Activated CD8-positive, alpha-beta T cell treated with anti-CD3 and anti-CD28 coated beads, Interleukin-2, amount 10 ng/mL, durations not matched to agents 7 days and 5 days (primary cell): ENCODE results near the gene FOXO3. TPM values are rescaled to one million over a fixed set of nuclear protein-coding genes. Genes with fewer than 3 reads are reported as not detected.
"Not testable (repeated sequence)": the region's sequence is repeated elsewhere in the genome, so short reads cannot be mapped to it uniquely, and the experiment has no call there.

Source experiments
- ATAC-seq: fragments of 150-1000 bp; cut with Tn5 transposase; one replicate; pipeline ENCODE4 v1.10.0; 2021; ENCODE audit warnings: moderate library complexity
- CTCF ChIA-PET: fragments of 350-600 bp; sonication (Branson Sonifier 250); formaldehyde crosslinking; loops from one replicate; lab custom pipeline; 2021; ENCODE audit warnings: antibody characterized with exemption; lab: Charles Lee
- POLR2A ChIA-PET: fragments of 350-600 bp; sonication (Branson Sonifier 250); formaldehyde crosslinking; loops from one replicate; lab custom pipeline; 2021; ENCODE audit warnings: antibody characterized with exemption; lab: Charles Lee
- DNase-seq: peaks from one replicate; pipeline ENCODE4 v3.0.0-alpha.2; 2020
- H3K27ac Mint-ChIP-seq: one replicate; pipeline ENCODE4 v1.8.0; 2021; ENCODE audit warnings: mild to moderate bottlenecking, mixed read lengths
- H3K27me3 Mint-ChIP-seq: one replicate; pipeline ENCODE4 v1.8.0; 2021; ENCODE audit warnings: low read depth, mixed read lengths
- H3K36me3 Mint-ChIP-seq: one replicate; pipeline ENCODE4 v1.8.0; 2021; ENCODE audit warnings: low read depth, mixed read lengths
- H3K4me1 Mint-ChIP-seq: one replicate; pipeline ENCODE4 v1.8.0; 2021; ENCODE audit warnings: low read depth, mixed read lengths
- H3K4me3 Mint-ChIP-seq: one replicate; pipeline ENCODE4 v1.8.0; 2021; ENCODE audit warnings: mild to moderate bottlenecking, mixed read lengths
- H3K9me3 Mint-ChIP-seq: one replicate; pipeline ENCODE4 v1.8.0; 2022; ENCODE audit warnings: mixed read lengths; ENCODE audit not compliant: insufficient read depth
- total RNA-seq, 2 experiments: library from RNA; stranded (reverse); gene quantifications; one replicate each; pipeline ENCODE4 v1.2.3, GENCODE V29; 2021

FOXO3 gene
- total RNA-seq, 2 experiments from 2014 or later, result 12.2 to 12.3 TPM

DNA sequence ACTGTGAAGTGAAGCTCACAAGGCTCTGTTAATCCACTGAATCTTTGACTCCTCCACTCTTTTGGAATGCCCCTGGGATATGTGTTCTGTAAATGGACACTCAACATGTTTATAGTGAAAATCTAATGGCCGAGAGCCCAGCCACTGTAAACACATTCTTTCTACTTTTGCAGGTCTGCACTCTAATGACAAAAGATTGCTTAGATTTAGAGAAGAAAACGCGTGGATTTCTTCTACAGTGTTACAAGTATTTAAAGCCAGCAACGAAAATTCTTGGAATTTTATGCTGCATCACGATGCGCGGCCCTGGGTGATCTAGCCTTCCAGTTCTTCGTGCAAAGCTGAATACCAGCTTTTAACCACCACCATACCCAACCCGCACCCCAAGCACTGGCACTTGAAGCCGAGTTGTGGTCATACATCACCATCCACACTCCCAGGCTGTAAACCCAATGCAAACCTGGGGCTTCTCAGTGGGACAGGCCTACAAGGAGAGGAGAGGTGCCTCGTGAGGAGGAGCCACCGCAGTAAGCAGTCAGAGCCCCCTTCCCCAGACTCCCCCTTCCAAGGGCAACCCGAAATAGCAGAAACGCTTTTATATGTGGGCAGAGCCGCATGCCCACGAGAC lies 3.7 kb upstream of the FOXO3 start:
- peaks cover 15% of the 10 kb centered on the region for H3K4me1 Mint-ChIP-seq
- DNase-seq (no peak), ATAC-seq (no peak)
- peak overlapping the region; percentile 94 for H3K4me3 Mint-ChIP-seq
- POLR2A ChIA-PET, result interaction anchor here (0.6 to 0.8 kb wide), 2 partner anchors 355 to 507 kb away, joined by 3 to 4 read pairs; no protein-coding TSS in a partner anchor
- H3K27me3 Mint-ChIP-seq, result peaks cover 23% of the 10 kb centered on the region
- H3K9me3 Mint-ChIP-seq, result no peaks in the 10 kb centered on the region
- H3K36me3 Mint-ChIP-seq, result peaks cover 4% of the 10 kb centered on the region
- H3K27ac Mint-ChIP-seq, result peak overlapping the region; percentile 66
- CTCF ChIA-PET, result interaction anchor here (1.1 to 3.0 kb wide), 5 partner anchors 15 to 453 kb away, joined by 3 to 14 read pairs (median 4); no protein-coding TSS in a partner anchor

DNA sequence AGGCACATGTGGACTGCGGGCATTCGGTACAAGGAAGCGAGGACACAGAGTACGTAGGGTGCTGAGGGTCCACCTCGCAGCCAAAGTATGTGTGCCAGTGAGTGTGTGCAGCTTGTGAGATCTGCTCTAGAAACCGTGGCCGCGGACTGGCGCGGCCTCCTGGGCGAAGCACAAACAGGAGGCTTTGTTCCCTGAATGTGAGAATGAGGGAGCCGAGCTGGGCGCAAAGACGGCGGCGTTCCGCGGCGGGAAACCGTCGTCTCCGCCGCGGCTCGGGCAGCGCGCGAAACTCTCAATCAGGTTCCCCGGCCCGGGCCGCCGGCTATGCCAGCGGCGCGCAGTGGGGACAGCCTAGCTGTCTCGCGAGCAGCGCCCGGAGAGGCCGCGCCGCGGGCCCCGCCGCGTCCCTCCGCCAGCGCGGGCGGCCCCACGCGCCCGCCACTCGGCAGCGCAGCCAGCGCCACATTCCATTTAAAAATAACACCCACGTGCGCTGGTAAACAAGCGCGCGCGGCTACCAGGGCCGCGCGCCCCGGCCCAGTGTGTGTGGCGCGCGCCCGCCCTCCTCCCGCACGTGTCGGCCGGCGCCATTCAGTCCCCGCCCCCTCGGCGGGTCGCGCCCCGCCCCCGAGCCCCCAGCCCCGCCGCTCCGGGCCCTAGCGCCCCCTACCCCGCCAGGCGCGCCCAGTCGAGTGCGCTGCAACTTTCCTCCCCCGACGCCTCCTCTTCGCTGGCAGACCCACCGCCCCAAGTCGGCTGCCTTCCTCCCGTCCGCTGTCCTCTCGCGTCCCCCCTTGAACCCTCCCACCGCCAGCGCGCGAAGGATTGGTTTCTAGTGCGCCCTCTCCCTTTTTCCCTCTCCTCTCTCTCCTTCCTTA lies 3.0 kb upstream of the FOXO3 start:
- DNase-seq, result peak; percentile 76
- peak overlapping the region; percentile 96 for H3K27ac Mint-ChIP-seq
- POLR2A ChIA-PET, result interaction anchor here (0.7 to 1.3 kb wide), 5 partner anchors 9 to 696 kb away, joined by 3 to 5 read pairs (median 4); partner anchors contain the start of gene SESN1
- peak overlapping the region; percentile 94 for H3K4me3 Mint-ChIP-seq
- peaks cover 12% of the 10 kb centered on the region for H3K36me3 Mint-ChIP-seq
- peak; percentile 32 for ATAC-seq
- no peaks in the 10 kb centered on the region for H3K9me3 Mint-ChIP-seq
- H3K27me3 Mint-ChIP-seq, result peaks cover 20% of the 10 kb centered on the region
- CTCF ChIA-PET, result interaction anchor here (0.6 to 3.0 kb wide), 8 partner anchors 16 to 1834 kb away, joined by 3 to 14 read pairs (median 3); no protein-coding TSS in a partner anchor
- H3K4me1 Mint-ChIP-seq, result peaks cover 23% of the 10 kb centered on the region

DNA sequence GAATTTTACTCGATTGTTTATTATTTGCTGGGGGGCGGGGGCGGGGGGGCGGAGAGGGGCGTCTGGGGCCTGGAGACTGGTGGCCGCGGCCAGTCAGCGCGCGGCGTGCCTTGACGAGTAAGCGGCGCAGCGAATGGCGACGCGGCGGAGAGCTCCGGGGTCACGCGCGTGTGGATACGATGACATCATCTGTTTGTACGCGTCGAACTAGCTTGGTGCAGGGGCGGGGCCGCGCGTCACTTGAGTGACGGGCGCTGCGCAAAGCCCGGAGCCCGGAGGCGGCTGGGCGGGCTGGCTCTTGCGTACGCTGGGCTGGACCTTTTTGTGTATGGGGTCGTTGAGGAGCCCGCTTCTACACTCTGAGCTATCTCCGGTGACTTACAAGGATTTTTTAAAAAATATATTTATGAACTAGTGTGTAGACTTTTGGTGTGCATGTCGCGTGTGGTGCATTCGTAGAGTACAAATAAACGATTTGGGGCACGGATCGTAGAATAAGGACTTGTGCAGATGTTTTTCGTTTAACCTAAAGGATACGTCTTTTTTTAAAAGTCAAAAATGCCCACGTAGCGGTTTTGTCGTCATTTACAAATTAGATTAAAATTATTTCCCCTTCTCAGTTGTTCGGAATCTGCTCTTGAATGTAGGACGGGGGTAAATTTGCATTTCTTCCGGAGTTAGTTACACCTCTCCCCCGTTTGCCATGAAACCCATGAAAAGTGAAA lies 2.2 kb upstream of the FOXO3 start:
- ChIA-PET CTCF (interaction anchor here (0.6 to 3.0 kb wide), 6 partner anchors 17 to 1834 kb away, joined by 3 to 14 read pairs (median 4); no protein-coding TSS in a partner anchor), POLR2A (interaction anchor here (0.7 to 1.3 kb wide), 5 partner anchors 8 to 695 kb away, joined by 3 to 5 read pairs (median 4); partner anchors contain the start of genes SESN1 and SNX3)
- Mint-ChIP-seq H3K27me3 (peaks cover 17% of the 10 kb centered on the region), H3K4me3 (peak overlapping the region; percentile 94), H3K36me3 (peaks cover 17% of the 10 kb centered on the region), H3K9me3 (no peaks in the 10 kb centered on the region), H3K4me1 (peaks cover 29% of the 10 kb centered on the region), H3K27ac (peak overlapping the region; percentile 96)
- ATAC-seq (peak; percentile 73), DNase-seq (peak; percentile 98)

DNA sequence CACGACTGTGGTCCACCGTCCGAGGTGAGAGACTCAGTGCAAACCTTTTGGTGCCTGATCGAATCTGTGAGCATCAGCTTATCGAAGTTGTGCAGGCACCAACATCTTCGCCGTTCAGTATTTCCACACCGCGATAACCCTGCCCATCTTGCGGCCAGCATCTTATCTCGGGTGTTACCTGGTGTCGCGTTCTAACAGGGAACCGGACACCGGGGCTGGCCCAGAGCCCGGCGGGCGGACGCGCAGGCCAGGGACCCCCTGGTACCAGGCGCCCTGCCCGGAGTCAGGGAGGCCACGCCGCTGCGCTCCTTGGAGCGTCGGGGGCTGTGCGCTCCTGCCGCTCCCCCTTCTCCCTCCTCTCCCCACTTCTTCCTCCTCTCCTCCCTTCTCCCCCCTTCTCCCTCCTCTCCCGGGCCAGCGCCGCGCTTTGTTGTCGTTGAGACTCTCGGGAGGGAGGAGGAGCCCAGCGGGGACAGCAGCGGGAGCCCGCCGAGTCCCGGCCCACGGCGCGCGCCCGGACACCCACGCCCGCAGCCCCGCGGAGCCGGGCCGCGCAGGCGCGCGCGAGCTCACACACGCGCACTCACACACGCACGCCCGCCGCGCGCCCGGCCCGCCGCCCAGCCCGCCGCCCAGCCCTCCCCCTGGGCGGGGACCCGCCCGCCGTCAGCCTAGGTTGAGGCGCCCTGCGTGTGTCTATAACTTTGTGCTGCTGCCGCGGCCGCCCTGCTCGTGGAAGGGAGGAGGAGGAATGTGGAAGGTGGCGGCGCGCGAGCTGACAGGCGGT lies 1.4 kb upstream of the FOXO3 start:
- peak; percentile 90 for DNase-seq
- Mint-ChIP-seq H3K4me1 (peaks cover 35% of the 10 kb centered on the region), H3K27ac (peak overlapping the region; percentile 96), H3K36me3 (peaks cover 17% of the 10 kb centered on the region), H3K9me3 (no peaks in the 10 kb centered on the region), H3K27me3 (peaks cover 14% of the 10 kb centered on the region), H3K4me3 (peak overlapping the region; percentile 94)
- peak; percentile 70 for ATAC-seq
- ChIA-PET POLR2A (interaction anchor here (0.8 to 1.4 kb wide), 7 partner anchors 9 to 535 kb away, joined by 3 to 5 read pairs (median 3); partner anchors contain the start of genes SESN1 and SNX3), CTCF (interaction anchor here (0.9 to 3.0 kb wide), 5 partner anchors 17 to 514 kb away, joined by 3 to 14 read pairs (median 5); no protein-coding TSS in a partner anchor)

DNA sequence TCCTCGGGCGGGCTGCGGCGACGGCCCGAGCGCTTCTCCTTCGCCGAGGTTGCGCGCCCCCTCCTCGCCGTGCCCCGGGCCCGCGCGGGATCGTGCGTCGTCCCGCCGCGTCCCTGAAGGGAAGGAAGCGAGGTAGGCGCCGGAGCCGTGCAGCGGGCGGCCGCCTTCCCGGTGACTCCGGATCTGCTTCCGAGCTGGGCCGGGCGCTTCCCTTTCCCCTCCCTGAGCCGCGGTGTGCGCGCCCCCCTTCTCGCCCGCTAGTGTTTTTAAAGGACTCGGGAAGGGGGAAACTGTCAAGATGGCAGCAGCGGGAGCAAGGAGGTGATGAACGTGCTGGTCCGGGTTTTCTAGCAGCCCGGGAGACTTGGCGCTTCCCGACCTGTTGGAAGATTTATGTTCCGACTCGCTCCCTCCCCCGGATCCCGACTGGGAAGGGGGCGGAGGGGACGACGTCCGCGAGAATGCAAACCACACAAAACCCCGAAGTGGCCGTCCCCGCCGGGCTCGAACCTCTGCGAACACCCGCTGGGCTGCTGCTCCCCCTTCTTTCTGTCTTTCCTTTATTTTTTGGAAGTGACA lies 744 bp upstream of the FOXO3 start:
- peak overlapping the region; percentile 76 for H3K27ac Mint-ChIP-seq
- no peak for DNase-seq
- no peaks in the 10 kb centered on the region for H3K9me3 Mint-ChIP-seq
- H3K4me1 Mint-ChIP-seq, result peaks cover 42% of the 10 kb centered on the region
- no peak for ATAC-seq
- peaks cover 10% of the 10 kb centered on the region for H3K27me3 Mint-ChIP-seq
- ChIA-PET POLR2A (interaction anchor here (0.7 to 1.4 kb wide), 5 partner anchors 8 to 534 kb away, joined by 3 to 4 read pairs (median 3); partner anchors contain the start of gene SESN1), CTCF (interaction anchor here (0.9 to 1.0 kb wide), 3 partner anchors 143 to 513 kb away, joined by 3 to 5 read pairs (median 3); no protein-coding TSS in a partner anchor)
- peaks cover 17% of the 10 kb centered on the region for H3K36me3 Mint-ChIP-seq
- peak overlapping the region; percentile 84 for H3K4me3 Mint-ChIP-seq

DNA sequence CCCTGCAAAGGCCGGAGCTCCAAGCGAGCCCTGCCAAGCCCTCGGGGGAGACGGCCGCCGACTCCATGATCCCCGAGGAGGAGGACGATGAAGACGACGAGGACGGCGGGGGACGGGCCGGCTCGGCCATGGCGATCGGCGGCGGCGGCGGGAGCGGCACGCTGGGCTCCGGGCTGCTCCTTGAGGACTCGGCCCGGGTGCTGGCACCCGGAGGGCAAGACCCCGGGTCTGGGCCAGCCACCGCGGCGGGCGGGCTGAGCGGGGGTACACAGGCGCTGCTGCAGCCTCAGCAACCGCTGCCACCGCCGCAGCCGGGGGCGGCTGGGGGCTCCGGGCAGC lies 561 bp downstream of the FOXO3 start:
- CTCF ChIA-PET, POLR2A ChIA-PET: not testable (repeated sequence)

DNA sequence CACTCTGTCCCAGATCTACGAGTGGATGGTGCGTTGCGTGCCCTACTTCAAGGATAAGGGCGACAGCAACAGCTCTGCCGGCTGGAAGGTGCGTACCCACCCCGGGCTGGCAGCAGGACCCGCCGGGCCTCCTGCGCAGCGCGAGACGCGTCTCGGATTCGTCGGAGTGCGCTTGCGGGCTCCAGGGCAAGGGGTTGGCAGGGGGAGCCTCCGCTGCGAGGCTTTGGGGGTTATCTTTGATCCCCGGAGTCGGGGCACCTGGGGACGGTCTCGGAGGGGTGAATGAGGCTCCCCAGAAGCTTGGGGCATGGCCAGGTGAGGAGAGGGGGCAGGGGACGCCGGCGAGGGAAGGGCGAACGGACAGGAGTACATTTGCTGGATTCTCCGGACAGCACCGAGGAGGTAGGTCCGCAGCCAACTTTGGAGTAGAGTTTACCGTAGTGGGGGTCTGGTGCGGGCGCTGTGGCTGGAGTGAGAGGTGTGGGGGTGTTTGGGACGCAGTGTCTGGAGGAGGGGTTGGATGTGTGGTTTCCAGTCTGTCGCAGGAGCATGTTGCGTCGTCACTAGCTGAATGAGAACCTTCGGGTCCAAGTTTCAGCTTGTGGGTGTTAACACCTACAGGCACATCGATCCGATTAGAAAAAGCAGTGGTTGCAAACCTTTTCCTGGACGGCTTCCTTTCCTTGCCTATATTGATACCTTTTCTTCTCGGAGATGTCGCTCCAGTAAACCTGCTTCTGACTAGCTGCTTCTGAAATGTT lies 1.2 kb downstream of the FOXO3 start:
- Mint-ChIP-seq H3K36me3 (peaks cover 27% of the 10 kb centered on the region), H3K9me3 (no peaks in the 10 kb centered on the region), H3K27me3 (peaks cover 5% of the 10 kb centered on the region), H3K4me1 (peaks cover 54% of the 10 kb centered on the region), H3K4me3 (peak overlapping the region; percentile 55), H3K27ac (no peak overlapping the region)
- POLR2A ChIA-PET, result no interaction called here
- no peak for DNase-seq
- ATAC-seq, result no peak
- CTCF ChIA-PET, result no interaction called here

More for the DNA sequence above, 561 bp downstream of the FOXO3 start:
- H3K4me1 Mint-ChIP-seq, result peaks cover 53% of the 10 kb centered on the region
- H3K4me3 Mint-ChIP-seq, H3K27me3 Mint-ChIP-seq, DNase-seq, H3K27ac Mint-ChIP-seq, ATAC-seq, H3K9me3 Mint-ChIP-seq: not testable (repeated sequence)
- H3K36me3 Mint-ChIP-seq, result peaks cover 25% of the 10 kb centered on the region

DNA sequence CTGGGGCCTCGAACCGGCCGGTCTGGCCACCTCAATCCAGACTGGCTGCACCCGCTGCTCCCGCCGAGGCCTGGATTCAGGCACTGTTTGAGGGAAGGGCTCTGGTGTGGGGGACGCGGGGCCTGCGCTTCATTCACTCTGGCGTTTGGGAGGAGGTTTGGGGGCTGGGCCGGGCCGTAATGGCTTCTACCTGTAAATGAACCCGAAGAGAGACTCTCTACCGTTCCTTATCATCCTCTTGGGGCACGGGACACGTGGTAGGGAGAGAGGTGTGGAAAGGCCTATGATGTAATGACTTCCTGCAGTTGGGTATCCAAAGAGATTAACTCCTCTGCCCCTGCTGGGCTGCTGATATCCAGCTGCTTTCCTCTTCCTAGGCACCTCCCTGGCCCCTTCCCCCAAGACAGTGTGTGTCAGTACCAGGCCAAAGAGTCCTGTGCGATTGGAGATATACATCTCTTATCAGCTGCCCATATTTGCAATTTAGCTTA lies 1.8 kb downstream of the FOXO3 start:
- peaks cover 29% of the 10 kb centered on the region for H3K36me3 Mint-ChIP-seq
- DNase-seq (no peak), ATAC-seq (no peak)
- CTCF ChIA-PET, result interaction anchor here (0.5 kb wide), 1 partner anchor 364 kb away, joined by 4 read pairs; no protein-coding TSS in a partner anchor
- no peaks in the 10 kb centered on the region for H3K9me3 Mint-ChIP-seq
- peaks cover 5% of the 10 kb centered on the region for H3K27me3 Mint-ChIP-seq
- H3K27ac Mint-ChIP-seq, result peak overlapping the region; percentile 4
- POLR2A ChIA-PET, result no interaction called here
- H3K4me3 Mint-ChIP-seq, result peak overlapping the region; percentile 55
- H3K4me1 Mint-ChIP-seq, result peaks cover 53% of the 10 kb centered on the region

DNA sequence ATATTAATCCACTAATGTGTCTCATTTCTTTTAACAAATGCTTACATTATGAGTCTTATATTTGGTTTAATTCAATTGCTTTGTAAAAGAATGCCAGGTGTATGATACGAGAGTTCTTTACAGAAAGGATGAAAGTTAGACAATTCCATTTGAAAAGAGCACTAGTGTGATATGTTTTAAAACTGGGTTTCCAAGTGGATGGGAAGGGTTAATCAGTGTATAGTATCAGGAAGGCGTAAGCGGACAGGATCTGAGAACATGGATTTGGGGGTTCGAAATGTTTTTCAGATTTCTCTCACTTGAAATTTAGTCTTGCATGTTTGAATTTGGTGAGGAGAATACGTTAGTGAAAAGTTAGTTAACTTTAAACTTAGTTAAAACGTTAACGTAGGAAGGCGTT lies 2.6 kb downstream of the FOXO3 start:
- H3K9me3 Mint-ChIP-seq, result no peaks in the 10 kb centered on the region
- peaks cover 33% of the 10 kb centered on the region for H3K36me3 Mint-ChIP-seq
- peaks cover 5% of the 10 kb centered on the region for H3K27me3 Mint-ChIP-seq
- CTCF ChIA-PET, result interaction anchor here (0.5 kb wide), 1 partner anchor 363 kb away, joined by 4 read pairs; no protein-coding TSS in a partner anchor
- no peak for DNase-seq
- H3K4me3 Mint-ChIP-seq, result no peak overlapping the region
- ATAC-seq, result no peak
- POLR2A ChIA-PET, result no interaction called here
- no peak overlapping the region for H3K27ac Mint-ChIP-seq
- peaks cover 55% of the 10 kb centered on the region for H3K4me1 Mint-ChIP-seq
